Measurements from ENCODE around the gene RPL7A.
"Not testable (repeated sequence)": the region's sequence is repeated elsewhere in the genome, so short reads cannot be mapped to it uniquely, and the experiment has no call there.

DNA sequence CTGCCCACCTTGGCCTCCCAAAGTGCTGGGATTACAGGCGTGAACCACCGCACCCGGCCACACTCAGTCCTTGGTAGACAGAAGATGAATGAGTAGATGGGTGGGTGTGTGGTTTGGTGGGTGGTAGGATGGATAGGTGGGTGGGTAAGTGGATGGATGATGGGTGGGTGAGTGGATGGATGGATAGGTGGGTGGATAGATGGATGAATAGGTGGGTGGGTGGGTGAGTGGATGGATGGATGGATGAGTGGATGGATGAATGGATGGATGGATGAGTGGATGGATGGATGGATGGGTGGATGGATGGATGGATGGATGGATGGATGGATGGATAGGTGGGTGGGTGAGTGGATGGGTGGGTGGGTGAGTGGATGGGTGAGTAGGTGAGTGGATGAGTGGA lies 44.3 kb downstream of the RPL7A start:
- TF ChIP-seq, protein P1, sequence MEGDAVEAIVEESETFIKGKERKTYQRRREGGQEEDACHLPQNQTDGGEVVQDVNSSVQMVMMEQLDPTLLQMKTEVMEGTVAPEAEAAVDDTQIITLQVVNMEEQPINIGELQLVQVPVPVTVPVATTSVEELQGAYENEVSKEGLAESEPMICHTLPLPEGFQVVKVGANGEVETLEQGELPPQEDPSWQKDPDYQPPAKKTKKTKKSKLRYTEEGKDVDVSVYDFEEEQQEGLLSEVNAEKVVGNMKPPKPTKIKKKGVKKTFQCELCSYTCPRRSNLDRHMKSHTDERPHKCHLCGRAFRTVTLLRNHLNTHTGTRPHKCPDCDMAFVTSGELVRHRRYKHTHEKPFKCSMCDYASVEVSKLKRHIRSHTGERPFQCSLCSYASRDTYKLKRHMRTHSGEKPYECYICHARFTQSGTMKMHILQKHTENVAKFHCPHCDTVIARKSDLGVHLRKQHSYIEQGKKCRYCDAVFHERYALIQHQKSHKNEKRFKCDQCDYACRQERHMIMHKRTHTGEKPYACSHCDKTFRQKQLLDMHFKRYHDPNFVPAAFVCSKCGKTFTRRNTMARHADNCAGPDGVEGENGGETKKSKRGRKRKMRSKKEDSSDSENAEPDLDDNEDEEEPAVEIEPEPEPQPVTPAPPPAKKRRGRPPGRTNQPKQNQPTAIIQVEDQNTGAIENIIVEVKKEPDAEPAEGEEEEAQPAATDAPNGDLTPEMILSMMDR (optimal IDR thresholded peaks at IDR 0.05 in 1 of 3, IDR thresholded peaks at IDR 0.05 in 1 of 3, conservative IDR thresholded peaks at IDR 0.05 in 1 of 3; ENCODE audit: extremely low read depth in 1 of 3, insufficient read depth in 2 of 3, low read length in 3 of 3): not testable (repeated sequence)
- TF ChIP-seq EZH2 (IDR thresholded peaks at IDR 0.05; ENCODE audit: low read length): not testable (repeated sequence)
